Endothelial cell of umbilical vein (primary cell): ENCODE measurements around the gene DDX3X.

Experiments used
- CTCF ChIP-seq, 2 donors: IDR thresholded peaks; 1 replicate in 1 of 2; 2 replicates in 1 of 2; pipeline ENCODE4 v1.5.1; 2011; ENCODE audit warnings: low read length in 2 of 2, mild to moderate bottlenecking in 2 of 2, moderate library complexity in 2 of 2, control low read depth in 1 of 2, inconsistent platforms in 1 of 2, low read depth in 1 of 2; ENCODE audit not compliant: insufficient read depth in 1 of 2; ENCODE audit errors: extremely low read depth in 1 of 2
- EZH2 ChIP-seq: IDR thresholded peaks from 2 replicates; pipeline ENCODE4 v1.6.1; 2012; ENCODE audit warnings: borderline replicate concordance, low read depth, mild to moderate bottlenecking, moderate library complexity, low read length, inconsistent platforms; ENCODE audit not compliant: severe bottlenecking
- FOS ChIP-seq: IDR thresholded peaks from 2 replicates; pipeline ENCODE4 v1.6.1; 2011; ENCODE audit warnings: mild to moderate bottlenecking, low read length, moderate library complexity, borderline replicate concordance; ENCODE audit not compliant: insufficient read depth
- MYC ChIP-seq: IDR thresholded peaks from one replicate; pipeline ENCODE4 v1.6.1; 2011; ENCODE audit warnings: mild to moderate bottlenecking, low read depth, low read length
- POLR2A ChIP-seq: IDR thresholded peaks from 2 replicates; pipeline ENCODE4 v1.6.1; 2012; ENCODE audit warnings: low read depth, mild to moderate bottlenecking, control low read depth, low read length
- POLR2AphosphoS5 ChIP-seq: IDR thresholded peaks from 2 replicates; pipeline ENCODE4 v1.6.1; 2012; ENCODE audit warnings: low read depth, mild to moderate bottlenecking, control low read depth, low read length, moderate library complexity; ENCODE audit not compliant: insufficient read depth
- TF ChIP-seq, protein P1 (sequence below): IDR thresholded peaks from 2 replicates; pipeline ENCODE4 v1.6.1; 2011; ENCODE audit not compliant: insufficient read depth, insufficient read length

- no peak for TF ChIP-seq CTCF (IDR thresholded peaks at IDR 0.05; ENCODE audit: extremely low read depth in 1 of 2, insufficient read depth in 1 of 2, low read depth in 1 of 2, low read length in 2 of 2)
- TF ChIP-seq POLR2AphosphoS5: peak; percentile 99
- TF ChIP-seq POLR2A: peak; percentile 99
- TF ChIP-seq, protein P1, sequence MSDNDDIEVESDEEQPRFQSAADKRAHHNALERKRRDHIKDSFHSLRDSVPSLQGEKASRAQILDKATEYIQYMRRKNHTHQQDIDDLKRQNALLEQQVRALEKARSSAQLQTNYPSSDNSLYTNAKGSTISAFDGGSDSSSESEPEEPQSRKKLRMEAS: no peak
- TF ChIP-seq MYC: no peak
- TF ChIP-seq EZH2: no peak
- TF ChIP-seq FOS: no peak
Observed at GRCh38 chrX:41333744-41334362, at the start of gene DDX3X.
